Measurements from ENCODE around the gene B3GALNT2.

- TF ChIP-seq CTCF (conservative IDR thresholded peaks at IDR 0.05; ENCODE audit: low read depth, low read length) = no peak
- no peak for TF ChIP-seq FOS (IDR thresholded peaks at IDR 0.05; ENCODE audit: low read depth, low read length)
- TF ChIP-seq MXI1 (IDR thresholded peaks at IDR 0.05; ENCODE audit: borderline replicate concordance, low read depth, low read length) = no peak
- TF ChIP-seq POLR2A (IDR thresholded peaks at IDR 0.05; ENCODE audit: low read depth, low read length) = no peak
- no peak for TF ChIP-seq RAD21 (IDR thresholded peaks at IDR 0.05; ENCODE audit: low read length)
- no peak for TF ChIP-seq USF2 (IDR thresholded peaks at IDR 0.05; ENCODE audit: low read depth, low read length)
- TF ChIP-seq SMC3 (IDR thresholded peaks at IDR 0.05; ENCODE audit: low read depth, low read length) = no peak
Observed at GRCh38 chr1:235527196-235527814, 23.1 kb upstream of the B3GALNT2 start.

Data from IMR-90 (cell line).